Airway epithelial cell (primary cell): ENCODE measurements around the gene RTKN2. TPM values are rescaled to one million over a fixed set of nuclear protein-coding genes. Genes with fewer than 3 reads are reported as not detected.

ENCODE experiments used
- total RNA-seq: library from RNA; depleted of rRNA; stranded (reverse); fragments of >200 nt; gene quantifications from 2 replicates; pipeline ENCODE4 v1.2.3, GENCODE V29; 2015

RTKN2 gene
- total RNA-seq = 0.74 and 0.85 TPM in 2 replicates

DNA sequence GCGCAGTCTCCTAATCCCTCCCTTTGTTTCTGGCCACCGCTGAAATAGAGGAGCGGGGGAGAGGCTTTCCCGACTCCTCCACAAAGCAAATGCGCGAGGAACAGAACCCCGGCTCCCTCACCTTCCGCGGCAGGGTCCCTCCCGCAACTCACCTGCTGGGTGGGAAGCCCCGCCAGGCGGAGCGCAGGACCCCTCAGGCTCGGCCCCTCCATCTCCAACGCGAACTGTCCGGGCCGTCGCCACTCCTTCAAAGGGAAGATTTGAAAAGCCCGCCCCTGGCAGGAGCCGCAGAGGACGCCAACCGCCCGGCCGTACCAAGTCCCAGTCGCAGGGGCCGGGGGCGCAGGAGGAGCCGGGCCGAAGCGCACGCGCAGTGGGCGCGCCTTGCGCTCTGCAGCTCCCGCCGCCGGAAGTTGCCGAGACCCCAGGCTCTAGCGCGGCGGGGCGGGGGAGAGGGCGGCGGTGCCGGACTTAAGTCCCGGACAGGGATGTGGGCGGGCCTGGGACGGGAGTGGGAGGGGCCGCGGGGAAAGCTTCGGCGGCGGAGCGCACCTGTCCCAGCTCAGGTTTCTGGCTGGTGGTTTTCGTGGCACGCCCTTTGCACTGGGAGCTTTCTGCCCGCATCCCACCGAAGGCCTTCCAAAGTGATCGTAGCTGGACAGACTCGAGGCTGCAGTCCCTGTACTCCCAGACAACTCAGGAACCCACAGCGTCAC lies at the start of gene RTKN2:
TSS of gene RTKN2 (minus strand) at position 446 of the 716 bp plus-strand sequence. CDS start at position 212, 234 bp downstream.

Other genes with a start within 250 kb of the RTKN2 start
- 0.14 and 0.42 TPM in 2 replicates for gene ZNF365, start 105.5 kb upstream of the RTKN2 start, total RNA-seq